Mesenchymal stem cell (in vitro differentiated cells and primary cell): ENCODE measurements around the gene SH3RF1.

ENCODE experiments used
- DNase-seq: peaks from one replicate; pipeline ENCODE4 v3.0.0-alpha.2; 2013
- H2AFZ ChIP-seq: one replicate; pipeline ENCODE4 v1.6.1; 2013; ENCODE audit warnings: low read depth, mild to moderate bottlenecking, control low read depth, inconsistent platforms, low read length, moderate library complexity
- H2AK5ac ChIP-seq: 2 replicates; pipeline ENCODE4 v1.6.1; 2013; ENCODE audit warnings: low read length, moderate library complexity, mild to moderate bottlenecking, inconsistent platforms; ENCODE audit not compliant: severe bottlenecking
- H2BK120ac ChIP-seq: one replicate; pipeline ENCODE4 v1.6.1; 2013; ENCODE audit warnings: low read depth, mild to moderate bottlenecking, inconsistent platforms, low read length, moderate library complexity
- H2BK12ac ChIP-seq, 2 experiments: one replicate each; pipeline ENCODE4 v1.6.1; 2013; ENCODE audit warnings: inconsistent platforms in 2 of 2, low read length in 2 of 2, mild to moderate bottlenecking in 2 of 2, moderate library complexity in 2 of 2, control low read depth in 1 of 2
- H2BK15ac ChIP-seq: one replicate; pipeline ENCODE4 v1.6.1; 2013; ENCODE audit warnings: mild to moderate bottlenecking, low read depth, inconsistent platforms; ENCODE audit not compliant: poor library complexity, severe bottlenecking
- H2BK5ac ChIP-seq: 2 replicates; pipeline ENCODE4 v1.6.1; 2013; ENCODE audit warnings: low read depth, mild to moderate bottlenecking, low read length, control low read depth, inconsistent platforms; ENCODE audit not compliant: poor library complexity, severe bottlenecking
- H3K14ac ChIP-seq, 2 experiments: one replicate each; pipeline ENCODE4 v1.6.1; 2013; ENCODE audit warnings: inconsistent platforms in 2 of 2, low read length in 2 of 2, control low read depth in 1 of 2, mild to moderate bottlenecking in 1 of 2, moderate library complexity in 1 of 2
- H3K18ac ChIP-seq, 2 experiments: one replicate each; pipeline ENCODE4 v1.6.1; 2013; ENCODE audit warnings: inconsistent platforms in 2 of 2, low read length in 2 of 2, control low read depth in 1 of 2, low read depth in 1 of 2, mild to moderate bottlenecking in 1 of 2
- H3K23ac ChIP-seq, 2 experiments: one replicate each; pipeline ENCODE4 v1.6.1; 2013; ENCODE audit warnings: inconsistent platforms in 2 of 2, low read length in 2 of 2, mild to moderate bottlenecking in 2 of 2, moderate library complexity in 2 of 2, control low read depth in 1 of 2
- H3K27ac ChIP-seq: 2 replicates; pipeline ENCODE4 v1.5.1; 2013; ENCODE audit warnings: mild to moderate bottlenecking, moderate library complexity, low read length, control low read depth, inconsistent platforms; ENCODE audit not compliant: poor library complexity, severe bottlenecking
- H3K27me3 ChIP-seq, 2 experiments: 2 replicates each; pipeline versions ENCODE4 v1.6.1 to v1.7.0; 2013; ENCODE audit warnings: low read length in 2 of 2, mild to moderate bottlenecking in 2 of 2, moderate library complexity in 2 of 2, control low read depth in 1 of 2, inconsistent platforms in 1 of 2; ENCODE audit not compliant: control insufficient read depth in 1 of 2, insufficient read depth in 1 of 2
- H3K36me3 ChIP-seq, 2 experiments: 2 replicates each; pipeline versions ENCODE4 v1.6.1 to v1.7.0; 2013; ENCODE audit warnings: low read length in 2 of 2, control low read depth in 1 of 2, inconsistent platforms in 1 of 2, low read depth in 1 of 2, mild to moderate bottlenecking in 1 of 2; ENCODE audit not compliant: insufficient read depth in 2 of 2, control insufficient read depth in 1 of 2
- H3K4ac ChIP-seq, 2 experiments: one replicate each; pipeline ENCODE4 v1.6.1; 2013; ENCODE audit warnings: inconsistent platforms in 2 of 2, low read length in 2 of 2, mild to moderate bottlenecking in 2 of 2, moderate library complexity in 2 of 2, control low read depth in 1 of 2, low read depth in 1 of 2
- H3K4me1 ChIP-seq: 2 replicates; pipeline ENCODE4 v1.6.1; 2013; ENCODE audit warnings: low read depth, low read length, control low read depth; ENCODE audit not compliant: control insufficient read depth, insufficient read depth
- H3K4me2 ChIP-seq: 2 replicates; pipeline ENCODE4 v1.6.1; 2013; ENCODE audit warnings: low read length, mild to moderate bottlenecking, inconsistent platforms; ENCODE audit not compliant: poor library complexity, severe bottlenecking
- H3K4me3 ChIP-seq, 2 experiments: 2 replicates each; pipeline versions ENCODE4 v1.5.1 to v1.7.0; 2013; ENCODE audit warnings: low read length in 2 of 2, mild to moderate bottlenecking in 2 of 2, control low read depth in 1 of 2, low read depth in 1 of 2; ENCODE audit not compliant: insufficient read depth in 1 of 2
- H3K79me1 ChIP-seq: replicated peaks from 2 replicates; pipeline ENCODE4 v1.6.1; 2013; ENCODE audit warnings: mild to moderate bottlenecking, control low read depth, low read length, inconsistent platforms; ENCODE audit not compliant: poor library complexity, severe bottlenecking
- H3K9ac ChIP-seq: 2 replicates; pipeline ENCODE4 v1.7.0; 2013; ENCODE audit warnings: mild to moderate bottlenecking, low read length, moderate library complexity
- H3K9me3 ChIP-seq: 2 replicates; pipeline ENCODE4 v1.7.0; 2013; ENCODE audit warnings: mild to moderate bottlenecking, low read length; ENCODE audit not compliant: control insufficient read depth
- H4K8ac ChIP-seq: one replicate; pipeline ENCODE4 v1.6.1; 2013; ENCODE audit warnings: inconsistent platforms, mild to moderate bottlenecking, low read length, moderate library complexity
- H4K91ac ChIP-seq: one replicate; pipeline ENCODE4 v1.6.1; 2013; ENCODE audit warnings: mild to moderate bottlenecking, low read length, inconsistent platforms
- WGBS: methylation state at CpG from one replicate; pipeline ENCODE4 v1.1.7; 2013; ENCODE audit warnings: mixed read lengths; 5-methylcytosine and 5-hydroxymethylcytosine counted together

The SH3RF1 gene

GRCh38 chr4:169208090-169208455 is 62.7 kb downstream of the SH3RF1 start:
- WGBS = 12% methylated on average over 3 of the region's 3 CpGs
- H2BK15ac ChIP-seq = no peak overlapping the region
- no peak overlapping the region for H2AFZ ChIP-seq
- no peak overlapping the region for H3K18ac ChIP-seq
- peak overlapping the region; percentile 9 for H3K9ac ChIP-seq
- H3K4ac ChIP-seq = no peak overlapping the region
- no peak overlapping the region for H2BK12ac ChIP-seq
- no peaks in the 10 kb centered on the region for H3K9me3 ChIP-seq
- no peak overlapping the region for H4K91ac ChIP-seq
- H3K23ac ChIP-seq = no peak overlapping the region
- peaks cover 0 to 4% of the 10 kb centered on the region in 2 experiments for H3K36me3 ChIP-seq
- H3K4me1 ChIP-seq = peaks cover 2% of the 10 kb centered on the region
- H3K14ac ChIP-seq = no peak overlapping the region
- no peak overlapping the region for H2AK5ac ChIP-seq
- no peak overlapping the region for H3K4me3 ChIP-seq
- H3K79me1 ChIP-seq = peaks cover 25% of the 10 kb centered on the region
- H2BK5ac ChIP-seq = no peak overlapping the region
- H3K27ac ChIP-seq = no peak overlapping the region
- H4K8ac ChIP-seq = no peak overlapping the region
- no peaks in the 10 kb centered on the region for H3K27me3 ChIP-seq
- no peak overlapping the region for H3K4me2 ChIP-seq
- DNase-seq = no peak
- no peak overlapping the region for H2BK120ac ChIP-seq

- Histone ChIP-seq H4K8ac (peak overlapping the region; percentile 52), H2BK5ac (no peak overlapping the region), H3K9me3 (no peaks in the 10 kb centered on the region), H3K14ac (no peak overlapping the region), H3K4ac (peak overlapping the region in 1 of 2 experiments; percentile 24), H3K79me1 (peaks cover 24% of the 10 kb centered on the region), H3K27ac (no peak overlapping the region), H3K9ac (no peak overlapping the region), H4K91ac (no peak overlapping the region), H3K27me3 (no peaks in the 10 kb centered on the region), H3K4me1 (peaks cover 2% of the 10 kb centered on the region), H2BK15ac (peak overlapping the region; percentile 87), H2BK12ac (no peak overlapping the region), H2AFZ (no peak overlapping the region), H3K36me3 (peaks cover 0 to 4% of the 10 kb centered on the region in 2 experiments), H3K23ac (no peak overlapping the region), H2AK5ac (no peak overlapping the region), H3K4me2 (no peak overlapping the region), H2BK120ac (peak overlapping the region; percentile 21), H3K18ac (peak overlapping the region in 1 of 2 experiments; percentile 81), H3K4me3 (no peak overlapping the region)
- WGBS = 88% methylated on average over 2 of the region's 2 CpGs
- no peak for DNase-seq
Measured at GRCh38 chr4:169207436-169208089, 63.2 kb downstream of the SH3RF1 start.

GRCh38 chr4:169205744-169206080 is 65.0 kb downstream of the SH3RF1 start:
- Histone ChIP-seq H3K36me3 (peaks cover 0 to 4% of the 10 kb centered on the region in 2 experiments), H3K23ac (no peak overlapping the region), H4K91ac (no peak overlapping the region), H3K27ac (no peak overlapping the region), H4K8ac (no peak overlapping the region), H2AK5ac (no peak overlapping the region), H2BK120ac (no peak overlapping the region), H3K4me1 (peaks cover 3% of the 10 kb centered on the region), H2AFZ (no peak overlapping the region), H2BK15ac (no peak overlapping the region), H3K9me3 (no peaks in the 10 kb centered on the region), H3K9ac (peak overlapping the region; percentile 8), H3K4ac (no peak overlapping the region), H3K14ac (no peak overlapping the region), H3K27me3 (no peaks in the 10 kb centered on the region), H3K4me3 (no peak overlapping the region), H3K4me2 (no peak overlapping the region), H3K79me1 (peaks cover 17% of the 10 kb centered on the region), H3K18ac (no peak overlapping the region), H2BK12ac (no peak overlapping the region), H2BK5ac (no peak overlapping the region)
- DNase-seq = no peak

- H3K14ac ChIP-seq = no peak overlapping the region
- H3K4me2 ChIP-seq = no peak overlapping the region
- H2BK15ac ChIP-seq = no peak overlapping the region
- DNase-seq = no peak
- no peaks in the 10 kb centered on the region for H3K9me3 ChIP-seq
- H2AFZ ChIP-seq = no peak overlapping the region
- H4K8ac ChIP-seq = no peak overlapping the region
- peaks cover 3% of the 10 kb centered on the region for H3K4me1 ChIP-seq
- H4K91ac ChIP-seq = no peak overlapping the region
- H2BK5ac ChIP-seq = no peak overlapping the region
- no peak overlapping the region for H3K4ac ChIP-seq
- H3K9ac ChIP-seq = peak overlapping the region; percentile 65
- H3K27ac ChIP-seq = no peak overlapping the region
- H3K4me3 ChIP-seq = no peak overlapping the region
- H2BK120ac ChIP-seq = no peak overlapping the region
- no peaks in the 10 kb centered on the region for H3K27me3 ChIP-seq
- peaks cover 0 to 4% of the 10 kb centered on the region in 2 experiments for H3K36me3 ChIP-seq
- H3K18ac ChIP-seq = no peak overlapping the region
- WGBS = 94% methylated on average over 3 of the region's 3 CpGs
- H2AK5ac ChIP-seq = no peak overlapping the region
- H2BK12ac ChIP-seq = no peak overlapping the region
- H3K79me1 ChIP-seq = peaks cover 16% of the 10 kb centered on the region
- H3K23ac ChIP-seq = no peak overlapping the region
Measured at GRCh38 chr4:169205075-169205743, 65.5 kb downstream of the SH3RF1 start.
